Smooth muscle cell (in vitro differentiated cells): ENCODE measurements around the gene RUFY3. TPM values are rescaled to one million over a fixed set of nuclear protein-coding genes. Genes with fewer than 3 reads are reported as not detected.

ENCODE experiments used
- DNase-seq: peaks from one replicate; lab custom pipeline; 2025; ENCODE audit not compliant: unreplicated experiment; lab: John Stamatoyannopoulos, UW
- H2AFZ ChIP-seq: fragments of 200-600 bp; sonication (generic); 2 replicates; pipeline ENCODE4 v1.6.0; 2016; ENCODE audit warnings: antibody characterized with exemption, low read depth, mild to moderate bottlenecking
- H3F3A ChIP-seq: fragments of 200-600 bp; sonication (generic); 2 replicates; pipeline ENCODE4 v1.6.0; 2017; ENCODE audit warnings: antibody characterized with exemption, low read depth
- H3K27ac ChIP-seq: fragments of 200-600 bp; sonication (generic); 2 replicates; pipeline ENCODE4 v1.5.1; 2016; ENCODE audit warnings: low read depth, mild to moderate bottlenecking
- H3K27me3 ChIP-seq: fragments of 200-600 bp; sonication (generic); 2 replicates; pipeline ENCODE4 v1.6.1; 2016; ENCODE audit warnings: low read depth, mild to moderate bottlenecking
- H3K36me3 ChIP-seq: fragments of 200-600 bp; sonication (generic); 2 replicates; pipeline ENCODE4 v1.5.1; 2016; ENCODE audit warnings: low read depth
- H3K4me1 ChIP-seq: fragments of 200-600 bp; sonication (generic); 2 replicates; pipeline ENCODE4 v1.5.1; 2016; ENCODE audit warnings: low read depth
- H3K4me2 ChIP-seq: fragments of 200-600 bp; sonication (generic); 2 replicates; pipeline ENCODE4 v1.6.0; 2016; ENCODE audit warnings: mild to moderate bottlenecking
- H3K4me3 ChIP-seq: fragments of 200-600 bp; sonication (generic); 2 replicates; pipeline ENCODE4 v1.5.1; 2016; ENCODE audit warnings: mild to moderate bottlenecking
- H3K79me2 ChIP-seq: fragments of 200-600 bp; sonication (generic); 2 replicates; pipeline ENCODE4 v1.6.0; 2016; ENCODE audit warnings: low read depth, mild to moderate bottlenecking
- H3K9ac ChIP-seq: fragments of 200-600 bp; sonication (generic); 2 replicates; pipeline ENCODE4 v1.6.0; 2016; ENCODE audit warnings: low read depth
- H3K9me3 ChIP-seq: fragments of 200-600 bp; sonication (generic); replicated peaks from 2 replicates; pipeline ENCODE4 v1.5.1; 2016; ENCODE audit warnings: low read depth
- H4K20me1 ChIP-seq: fragments of 200-600 bp; sonication (generic); 2 replicates; pipeline ENCODE4 v1.6.0; 2016; ENCODE audit warnings: low read depth
- CTCF ChIP-seq: fragments of 200-600 bp; sonication (generic); IDR thresholded peaks from 2 replicates; pipeline ENCODE4 v1.5.1; 2017; ENCODE audit warnings: borderline replicate concordance, mild to moderate bottlenecking, antibody characterized with exemption; ENCODE audit not compliant: insufficient read depth, poor library complexity, severe bottlenecking
- WGBS: methylation state at CpG from one replicate; pipeline ENCODE4 v1.1.7; 2016; ENCODE audit warnings: low lambda C conversion rate; 5-methylcytosine and 5-hydroxymethylcytosine counted together
- polyA plus RNA-seq: library from polyadenylated mRNA; unstranded; fragments of >200 nt; fragmentation: Nextera tagmentation; extraction: Ambion mirVana; gene quantifications from 2 replicates; pipeline ENCODE4 v1.2.1, GENCODE V29; 2016
- total RNA-seq: library from RNA; depleted of rRNA; stranded (reverse); fragments of >200 nt; gene quantifications from 2 replicates; pipeline ENCODE4 v1.2.3, GENCODE V29; 2014

Gene RUFY3
- total and polyA plus RNA-seq, 2 experiments from 2014 or later, result 22.2 to 49.2 TPM

DNA sequence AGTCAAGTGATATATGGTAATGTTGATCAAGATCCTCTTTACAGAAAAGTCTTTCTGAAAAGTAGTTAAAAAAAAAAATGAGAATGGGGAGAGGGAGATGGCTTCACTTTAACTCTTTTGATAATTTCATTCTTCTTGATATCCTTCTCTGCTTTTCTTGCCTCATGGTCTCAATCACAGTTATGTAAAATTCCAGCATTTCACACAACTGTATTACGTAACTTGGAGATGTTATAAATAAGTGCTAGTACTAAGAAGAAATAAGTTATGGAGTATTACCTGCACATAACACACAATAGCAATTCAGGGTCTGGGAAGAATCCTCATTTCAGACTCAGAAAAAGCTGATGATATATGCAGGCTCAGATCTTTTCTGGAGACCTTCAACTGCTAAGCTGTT lies 22.0 kb downstream of the RUFY3 start:
- no peak for DNase-seq
- Histone ChIP-seq H3K4me1 (peaks cover 20% of the 10 kb centered on the region), H2AFZ (no peak overlapping the region), H3K9me3 (no peaks in the 10 kb centered on the region), H3K9ac (no peak overlapping the region), H3K27ac (no peak overlapping the region), H3K27me3 (no peaks in the 10 kb centered on the region), H3F3A (no peaks in the 10 kb centered on the region), H3K79me2 (peaks cover 69% of the 10 kb centered on the region), H3K36me3 (no peaks in the 10 kb centered on the region), H4K20me1 (peaks cover 57% of the 10 kb centered on the region), H3K4me2 (no peak overlapping the region), H3K4me3 (no peak overlapping the region)
- TF ChIP-seq CTCF, result no peak
- 97% methylated on average over 1 of the region's 1 CpG for WGBS

DNA sequence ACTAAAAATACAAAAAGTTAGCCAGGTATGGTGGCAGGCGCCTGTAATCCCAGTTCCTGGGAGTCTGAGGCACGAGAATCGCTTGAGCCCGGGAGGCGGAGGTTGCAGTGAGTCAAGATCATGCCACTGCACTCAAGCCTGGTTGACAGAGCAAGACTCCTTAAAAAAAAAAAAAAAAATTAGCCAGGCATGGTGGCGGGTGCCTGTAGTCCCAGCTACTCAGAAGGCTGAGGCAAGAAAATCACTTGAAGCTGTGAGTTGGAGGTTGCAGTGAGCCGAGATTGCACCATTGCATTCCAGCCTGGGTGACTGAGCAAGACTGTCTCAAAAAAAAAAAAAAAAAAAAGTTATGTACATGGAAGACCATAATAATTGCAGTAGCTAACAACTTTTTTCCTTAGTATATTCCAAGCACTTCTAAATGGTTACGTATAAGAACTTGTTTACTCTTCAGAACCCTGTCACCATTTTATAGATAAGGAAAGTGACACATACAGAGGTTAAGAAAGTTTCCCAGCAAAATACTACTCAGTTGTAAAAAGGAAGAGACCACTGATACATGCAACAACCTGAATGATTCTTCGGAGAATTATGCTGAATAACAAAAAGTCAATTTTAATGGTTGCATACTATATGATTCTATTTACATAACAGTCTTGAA lies 24.5 kb downstream of the RUFY3 start:
- Histone ChIP-seq H3K27me3 (no peaks in the 10 kb centered on the region), H3K9ac (peak overlapping the region; percentile 54), H3K4me1 (peaks cover 13% of the 10 kb centered on the region), H3K79me2 (peaks cover 65% of the 10 kb centered on the region), H3K4me3 (no peak overlapping the region), H3K27ac (peak overlapping the region; percentile 82), H3K9me3 (no peaks in the 10 kb centered on the region), H2AFZ (no peak overlapping the region), H3K4me2 (peak overlapping the region; percentile 59), H3F3A (no peaks in the 10 kb centered on the region), H4K20me1 (peaks cover 47% of the 10 kb centered on the region), H3K36me3 (no peaks in the 10 kb centered on the region)
- TF ChIP-seq CTCF, result no peak
- DNase-seq, result no peak
- whole genome bisulfite sequencing, result 53% methylated on average over 9 of the region's 9 CpGs

DNA sequence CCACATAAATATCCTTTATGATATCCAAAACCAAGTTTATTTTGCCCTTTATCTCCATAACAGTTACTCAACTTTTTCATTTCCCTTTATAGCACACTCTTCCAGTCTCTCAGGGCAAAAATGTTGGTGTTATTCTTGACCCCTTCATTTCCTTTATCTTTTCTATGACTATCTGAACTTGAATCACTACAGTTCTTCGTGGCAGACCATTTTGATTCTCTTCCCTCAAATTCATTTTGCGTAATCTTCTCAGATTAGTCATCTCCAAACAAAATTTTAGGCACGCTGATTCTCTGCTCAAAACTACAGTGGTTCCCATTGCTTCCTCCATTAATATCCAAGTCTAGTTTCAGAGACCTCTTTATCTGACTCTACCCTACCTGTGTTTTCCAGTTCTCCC lies 26.1 kb downstream of the RUFY3 start:
- Histone ChIP-seq H2AFZ (no peak overlapping the region), H3K27me3 (no peaks in the 10 kb centered on the region), H3K27ac (no peak overlapping the region), H3K4me1 (no peaks in the 10 kb centered on the region), H3K4me2 (no peak overlapping the region), H3K36me3 (no peaks in the 10 kb centered on the region), H3K4me3 (no peak overlapping the region), H3K79me2 (peaks cover 65% of the 10 kb centered on the region), H3F3A (no peaks in the 10 kb centered on the region), H3K9ac (no peak overlapping the region), H4K20me1 (peaks cover 38% of the 10 kb centered on the region), H3K9me3 (no peaks in the 10 kb centered on the region)
- 92% methylated on average over 3 of the region's 3 CpGs for WGBS
- no peak for TF ChIP-seq CTCF
- no peak for DNase-seq

DNA sequence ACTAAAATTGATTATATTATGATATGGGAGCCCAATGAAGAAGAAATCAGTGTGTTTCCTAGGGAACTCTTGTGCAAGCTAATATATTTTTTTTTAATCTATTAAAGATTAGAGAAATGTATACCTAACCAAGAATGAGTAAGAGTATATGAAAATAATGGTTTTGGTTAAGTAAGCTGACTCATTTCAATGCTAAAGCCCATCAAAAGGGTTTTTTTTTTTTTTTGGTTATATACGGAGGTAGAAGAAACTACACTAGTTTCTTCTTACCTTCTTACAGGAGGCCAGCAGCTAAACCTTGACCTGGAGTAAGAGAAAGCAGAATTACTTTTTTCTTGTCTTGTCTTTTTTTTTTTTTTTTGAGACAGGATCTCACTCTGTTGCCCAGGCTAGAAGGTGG lies 27.5 kb downstream of the RUFY3 start:
- Histone ChIP-seq H2AFZ (no peak overlapping the region), H3K27ac (no peak overlapping the region), H3K4me2 (no peak overlapping the region), H3K9ac (no peak overlapping the region), H3K4me3 (no peak overlapping the region), H3K79me2 (peaks cover 64% of the 10 kb centered on the region), H4K20me1 (peaks cover 40% of the 10 kb centered on the region), H3K4me1 (no peaks in the 10 kb centered on the region), H3F3A (no peaks in the 10 kb centered on the region), H3K36me3 (no peaks in the 10 kb centered on the region), H3K27me3 (no peaks in the 10 kb centered on the region), H3K9me3 (no peaks in the 10 kb centered on the region)
- 96% methylated on average over 1 of the region's 1 CpG for WGBS
- TF ChIP-seq CTCF, result no peak
- DNase-seq, result no peak
